Measurements from ENCODE around the gene ADA.
"Not testable (repeated sequence)": the region's sequence is repeated elsewhere in the genome, so short reads cannot be mapped to it uniquely, and the experiment has no call there.

The ADA gene

DNA sequence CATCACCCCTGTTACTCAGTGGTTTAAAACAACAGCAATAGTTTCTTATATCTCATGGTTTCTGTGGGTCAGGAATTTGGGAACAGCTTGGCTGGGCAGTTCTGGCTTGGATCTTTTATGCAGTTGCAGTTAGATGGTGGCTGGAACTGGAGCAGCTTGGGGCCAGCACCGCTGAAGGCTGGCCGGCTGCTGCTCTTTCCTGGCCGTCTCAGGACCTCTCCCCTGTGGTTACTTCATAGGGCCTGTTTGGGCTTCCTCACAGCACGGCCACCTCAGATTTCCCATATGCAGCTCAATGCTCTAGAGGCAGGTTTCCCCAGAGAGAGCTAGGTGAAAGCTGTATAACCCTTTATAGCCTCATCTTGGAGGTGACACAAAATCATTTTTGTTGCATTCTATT, 53.6 kb downstream of the ADA start:
- no peak for DNase-seq

DNA sequence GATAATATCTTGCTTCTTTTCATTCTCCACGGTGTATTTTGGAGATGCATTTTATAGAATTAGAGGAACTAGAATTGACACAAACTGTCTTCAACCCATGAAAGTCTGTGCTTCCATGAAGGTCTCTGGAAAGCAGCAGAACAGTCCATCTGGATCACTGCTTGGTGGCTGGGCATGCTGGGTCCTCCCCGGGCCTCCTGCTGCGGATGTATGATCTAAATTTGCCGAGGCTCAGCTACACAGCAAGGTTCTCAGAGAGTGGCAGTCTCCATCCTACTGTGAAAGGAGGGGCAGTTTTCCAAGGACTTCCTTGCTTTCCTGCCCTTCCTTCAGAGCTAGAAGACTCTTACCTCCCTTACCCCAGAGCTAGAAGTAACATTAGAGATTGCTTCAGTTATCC, 54.0 kb downstream of the ADA start:
- DNase-seq = no peak

DNA sequence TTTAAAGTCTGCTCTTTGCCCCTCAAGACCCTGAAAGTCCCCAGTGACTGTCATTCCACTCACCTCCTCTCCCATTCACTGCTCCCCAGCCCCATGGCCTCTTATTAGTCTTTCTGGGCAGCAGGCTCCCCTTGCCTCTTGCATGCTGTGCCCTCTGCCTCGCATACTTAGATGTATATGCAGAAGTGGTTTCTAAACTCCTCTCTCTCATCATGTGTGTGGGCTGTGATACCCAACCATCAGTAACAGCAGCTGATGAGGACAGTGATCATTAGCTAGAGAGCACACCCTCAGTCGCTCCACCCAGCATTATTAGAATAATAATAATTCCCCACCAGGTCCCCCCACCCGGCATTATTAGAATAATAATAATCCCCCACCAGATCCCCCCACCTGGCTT, 54.6 kb downstream of the ADA start:
- no peak for DNase-seq

DNA sequence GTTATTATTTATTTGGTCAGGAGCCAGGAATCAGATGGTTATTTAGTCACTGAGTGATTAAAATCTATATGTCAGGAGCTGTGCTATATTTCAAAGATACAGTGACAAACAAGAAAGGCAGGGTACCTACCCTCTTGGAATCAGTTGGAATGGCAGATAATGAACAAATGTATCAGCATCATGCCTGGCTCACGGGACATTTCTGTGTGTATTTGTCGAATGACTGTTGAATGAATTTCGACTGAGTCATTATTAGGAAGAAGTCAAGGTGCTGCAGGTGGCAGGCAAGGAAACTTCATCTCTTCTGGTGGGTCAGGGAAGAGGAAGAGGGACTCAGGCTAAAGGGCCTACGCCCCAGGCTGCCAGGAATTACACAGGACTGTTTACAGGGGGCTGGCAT, 55.5 kb downstream of the ADA start:
- no peak for DNase-seq

DNA sequence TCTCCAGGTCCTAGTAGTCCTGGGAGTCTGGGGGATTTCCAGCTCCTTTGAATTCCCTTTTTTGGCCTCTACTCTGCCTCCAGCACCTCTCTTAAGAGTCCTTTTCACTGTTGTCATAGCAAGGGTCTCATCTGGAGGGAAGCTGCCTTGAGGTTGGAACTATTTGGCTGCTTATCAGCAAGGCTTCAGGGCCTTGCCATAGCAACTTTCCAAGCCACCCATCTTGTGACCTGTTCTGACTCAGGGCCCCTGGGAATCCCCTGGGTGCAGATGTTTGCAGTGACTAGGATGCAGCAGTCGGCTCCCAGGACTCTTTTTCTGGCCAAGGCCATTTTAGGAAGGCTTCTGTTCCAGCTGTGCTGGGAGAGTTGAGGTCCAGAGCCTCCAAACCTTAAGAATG, 56.8 kb downstream of the ADA start:
- no peak for DNase-seq

DNA sequence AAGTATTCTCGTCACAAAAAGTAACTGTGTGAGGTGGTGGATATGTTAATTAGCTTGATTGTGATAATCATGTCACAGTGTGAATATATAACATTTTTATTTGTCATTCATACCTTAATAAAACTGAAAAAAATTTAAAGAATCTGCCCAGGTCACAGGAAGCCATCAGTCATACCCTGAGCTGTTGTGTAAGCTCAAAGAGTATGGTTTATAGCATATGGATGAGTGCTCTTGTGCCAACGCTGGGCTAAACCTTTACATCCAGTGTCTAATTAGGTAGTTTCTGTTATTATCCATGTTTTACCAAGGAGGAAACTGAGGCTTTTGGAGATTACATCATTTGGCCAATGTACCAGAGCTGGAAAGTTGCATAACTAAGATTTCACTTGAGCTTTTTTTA, 57.7 kb downstream of the ADA start:
- no peak for DNase-seq

DNA sequence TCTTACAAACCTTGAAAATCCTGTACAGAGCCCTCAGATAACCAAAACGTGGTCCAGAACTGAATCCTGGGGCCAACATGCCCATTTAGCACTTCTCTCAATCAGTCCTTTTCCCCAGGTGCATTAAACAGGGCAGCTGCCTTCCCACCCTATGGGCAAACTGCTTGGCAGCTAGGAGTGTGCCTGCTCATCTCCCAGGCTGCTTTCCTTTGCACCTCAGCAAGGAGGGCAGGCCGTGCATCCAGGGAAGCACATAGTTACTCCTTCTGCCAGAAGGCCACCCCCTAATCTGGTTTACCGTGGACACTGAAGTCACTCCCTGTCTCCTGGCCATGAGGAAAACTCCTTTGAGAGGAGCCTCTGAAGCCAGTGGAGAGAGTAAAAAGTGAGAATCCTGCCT, 59.1 kb downstream of the ADA start:
- no peak for DNase-seq

DNA sequence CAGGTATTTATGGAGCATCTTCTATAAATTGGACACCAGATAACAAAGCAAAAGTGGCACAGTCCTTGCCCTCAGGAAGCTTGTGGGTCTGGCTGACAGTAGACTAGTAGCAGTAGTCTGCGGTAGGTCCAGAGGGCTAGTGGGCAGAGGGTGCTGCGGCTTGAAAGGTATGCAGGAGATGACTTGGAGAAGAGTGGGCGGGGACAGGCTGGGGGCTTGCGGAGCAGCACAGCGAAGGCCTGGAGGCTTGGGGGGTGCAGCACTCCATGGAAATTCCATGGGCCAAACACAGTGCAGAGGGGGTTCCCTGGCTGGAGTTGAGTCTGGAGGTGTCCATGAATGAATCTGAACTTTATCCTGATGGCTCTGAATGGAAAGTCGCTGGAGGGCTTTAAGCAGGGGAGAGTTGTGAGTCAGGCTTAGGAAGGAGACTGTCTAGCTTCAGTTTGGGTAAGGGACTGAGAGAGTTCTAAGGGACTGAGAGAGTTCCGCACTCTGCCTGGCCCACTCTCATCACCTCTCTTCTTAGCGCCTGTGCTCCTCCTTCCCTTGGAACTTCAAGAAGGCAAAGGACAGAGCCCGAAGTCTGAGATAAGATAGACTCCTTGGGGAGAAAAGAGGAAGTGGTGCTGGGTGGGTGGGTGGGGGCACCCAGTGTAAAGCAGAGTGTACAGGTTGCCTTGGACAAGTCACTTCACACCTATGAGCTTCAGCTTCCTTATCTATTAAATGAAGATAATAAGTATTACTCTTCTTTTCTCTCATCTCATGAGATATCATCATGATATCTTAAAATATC, 60.3 kb downstream of the ADA start:
- DNase-seq = no peak

DNA sequence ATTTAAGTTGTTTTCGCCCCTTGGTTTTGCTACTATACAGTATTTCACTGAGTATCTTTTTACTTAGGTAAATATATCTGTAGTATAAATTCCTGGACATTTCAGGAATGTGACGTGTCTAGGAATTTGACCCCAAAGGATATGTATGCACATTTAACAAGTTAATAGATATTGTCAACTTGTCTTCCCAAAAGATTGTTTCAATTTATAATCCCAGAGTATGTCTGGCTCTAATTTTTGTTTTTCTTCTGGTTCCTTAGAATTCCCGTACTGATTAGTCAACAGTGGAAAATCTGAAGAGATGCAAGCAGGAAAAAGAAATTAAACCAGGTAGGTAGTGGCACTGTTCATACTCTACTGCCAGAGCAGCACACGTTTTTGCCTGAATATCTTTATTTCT, 62.0 kb downstream of the ADA start:
- DNase-seq = no peak

DNA sequence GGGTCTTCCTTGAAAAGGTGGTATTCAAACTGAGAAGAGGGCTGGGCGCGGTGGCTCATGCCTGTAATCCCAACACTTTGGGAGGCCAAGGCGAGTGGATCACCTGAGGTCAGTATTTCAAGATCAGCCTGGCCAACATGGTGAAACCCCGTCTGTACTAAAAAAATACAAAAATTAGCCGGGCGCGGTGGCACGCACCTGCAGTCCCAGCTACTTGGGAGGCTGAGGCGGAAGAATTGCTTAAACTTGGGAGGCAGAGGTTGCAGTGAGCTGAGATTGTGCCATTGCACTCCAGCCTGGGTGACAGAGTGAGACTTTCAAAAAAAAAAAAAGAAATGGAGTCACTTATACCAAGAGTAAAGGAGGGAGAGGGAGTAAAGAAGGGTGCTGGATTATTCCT, 63.2 kb downstream of the ADA start:
- DNase-seq = not testable (repeated sequence)

DNA sequence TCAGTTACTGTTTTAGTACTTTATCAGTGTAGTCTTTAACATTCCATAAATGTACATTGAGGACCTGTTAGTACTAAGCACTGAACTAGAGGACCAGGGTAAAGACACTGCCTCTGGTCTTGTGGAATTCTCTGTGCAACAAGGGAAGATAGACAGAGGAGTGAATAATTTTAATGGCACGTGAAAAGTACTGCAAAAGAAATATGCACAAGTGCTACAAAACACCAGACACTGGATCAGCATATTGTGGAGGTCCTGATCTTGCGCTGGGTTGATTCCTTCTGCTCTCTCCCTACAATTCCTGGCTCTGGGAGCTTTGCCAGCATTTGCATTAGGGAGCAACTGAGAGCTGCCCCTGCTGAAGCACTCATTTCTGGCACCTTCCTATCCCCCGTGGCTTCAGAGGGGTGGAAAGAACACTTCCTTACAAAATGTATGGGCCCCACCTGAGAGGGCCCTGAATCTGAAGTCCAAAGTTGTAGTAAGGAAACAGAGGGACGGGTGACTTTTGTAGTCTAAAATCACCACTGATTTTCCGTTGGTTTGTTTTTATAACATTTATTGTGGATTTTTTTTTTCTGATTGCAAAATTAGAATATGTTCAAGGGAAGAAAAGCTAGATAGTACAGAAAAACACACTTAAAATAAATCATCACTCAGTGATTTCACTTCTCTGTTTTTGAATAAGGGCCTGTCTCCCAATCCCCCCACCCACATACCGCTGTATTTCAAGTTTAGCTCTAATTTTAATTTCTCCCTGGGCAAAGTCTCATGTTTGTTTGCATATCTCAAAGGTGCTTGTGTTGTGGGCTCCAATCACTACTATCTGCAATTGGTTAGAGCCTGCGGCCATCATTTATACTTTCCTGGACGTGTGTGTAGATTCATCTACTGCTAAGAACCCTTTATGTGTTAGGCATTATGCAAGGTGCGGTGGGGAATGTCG, 64.2 kb downstream of the ADA start:
- no peak for DNase-seq

DNA sequence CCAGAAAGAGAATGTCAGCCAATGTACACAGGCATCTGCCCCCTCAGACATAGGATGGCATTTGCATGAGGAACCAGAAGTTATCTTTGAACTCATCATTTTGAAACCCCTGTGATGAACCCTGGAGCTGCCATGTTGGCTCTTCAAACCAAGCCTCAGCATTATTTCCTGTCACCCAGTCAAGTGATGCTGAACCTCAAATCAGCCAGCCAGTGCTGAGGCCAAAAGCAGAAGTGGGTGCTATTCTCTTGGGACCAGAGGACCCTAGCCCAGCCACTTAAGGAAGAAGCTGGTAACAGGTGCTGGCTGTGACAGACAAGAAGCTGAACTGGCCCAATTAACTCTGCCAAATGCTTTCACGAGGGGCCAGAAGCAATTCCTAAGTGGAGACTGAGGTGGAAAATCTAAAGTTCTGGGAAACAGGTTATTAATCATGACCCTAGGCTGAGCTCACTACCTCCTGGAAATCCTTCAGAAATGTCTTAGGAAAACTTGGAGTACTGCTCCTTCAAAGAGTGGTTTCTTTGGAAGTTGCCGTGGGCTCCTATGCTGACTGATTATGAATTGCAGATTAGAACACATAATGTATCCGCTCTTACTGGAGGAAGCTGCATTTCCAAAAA, 65.1 kb downstream of the ADA start:
- no peak for DNase-seq

DNA sequence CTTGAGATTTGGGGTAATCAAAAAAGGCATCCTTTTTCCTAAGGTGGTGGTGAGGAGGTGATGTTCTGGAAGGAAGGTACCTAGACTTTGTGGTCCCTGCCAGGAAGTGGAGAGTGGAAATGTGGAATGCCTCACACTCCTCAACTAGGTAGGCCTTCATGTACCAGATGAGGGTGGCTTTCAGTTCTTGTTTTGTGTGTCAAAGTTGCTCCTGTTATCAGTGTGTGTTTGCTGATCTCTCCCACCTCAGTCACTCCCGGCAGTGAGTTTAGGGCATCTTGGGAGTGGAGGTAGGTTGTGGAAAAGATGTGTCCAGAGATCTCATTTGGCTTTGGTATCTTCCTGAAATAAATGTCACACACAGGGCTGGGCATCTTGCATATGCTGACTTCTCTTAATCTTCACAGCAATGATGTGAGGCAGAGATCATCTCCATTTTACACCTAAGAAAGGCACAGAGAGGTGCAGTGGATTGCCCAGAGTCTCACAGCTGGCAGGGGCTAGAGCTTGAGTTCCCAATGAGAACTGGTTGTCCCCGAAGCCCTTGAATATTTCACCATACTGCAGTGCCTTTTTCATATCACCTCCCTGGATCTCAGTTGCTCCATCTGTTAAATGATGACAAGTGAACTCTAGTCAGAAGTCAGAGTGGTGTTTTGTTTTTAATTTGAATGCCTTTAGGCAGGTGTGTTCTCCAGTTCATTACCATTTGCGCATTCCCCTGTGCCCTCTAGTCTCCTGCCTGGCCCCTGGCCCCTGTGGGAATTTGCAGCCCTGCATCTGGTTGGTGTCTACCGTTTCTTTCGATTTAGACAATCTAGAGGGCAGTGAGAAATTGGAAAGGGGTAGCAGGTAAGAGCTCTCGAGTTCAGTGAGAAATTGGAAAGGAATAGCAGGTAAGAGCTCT, 66.2 kb downstream of the ADA start:
- no peak for DNase-seq

DNA sequence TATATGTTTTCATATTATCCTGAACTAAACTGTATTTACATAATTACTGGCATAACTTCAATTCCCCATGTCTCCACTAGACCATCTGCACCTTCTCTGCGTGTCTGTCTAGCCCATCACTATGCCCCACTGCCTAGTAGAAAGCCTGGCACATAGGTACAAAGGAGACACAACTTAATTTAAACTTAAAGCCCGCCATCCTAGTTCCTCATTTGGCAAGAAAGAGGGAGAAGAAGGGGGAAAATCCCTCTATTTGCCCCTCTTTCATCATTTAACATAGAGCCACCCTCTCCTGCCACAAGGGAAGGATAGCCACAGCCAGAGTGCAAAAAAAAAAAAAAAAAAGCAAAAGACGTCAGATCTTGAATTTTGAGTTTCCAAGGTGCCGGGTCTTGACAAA, 67.3 kb downstream of the ADA start:
- DNase-seq = no peak

DNA sequence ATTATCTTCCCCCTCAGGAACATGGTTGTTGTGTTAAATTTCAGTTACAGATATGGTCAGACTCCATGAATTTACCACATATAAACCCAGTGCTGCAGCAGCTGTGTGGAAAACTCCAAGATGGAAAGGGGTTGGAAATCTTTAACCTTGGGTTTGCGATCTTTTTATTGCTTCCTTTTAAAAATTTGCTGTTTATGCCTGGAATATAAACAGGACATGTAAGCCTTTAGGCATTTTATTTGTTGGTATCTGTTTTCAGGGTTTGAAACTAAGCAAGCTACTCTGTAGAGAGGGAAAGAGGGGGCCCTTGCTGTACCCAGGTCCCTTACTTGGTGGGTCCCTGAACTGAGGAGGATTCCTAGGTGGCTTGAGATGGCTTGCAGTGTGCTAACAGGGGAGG, 68.3 kb downstream of the ADA start:
- no peak for DNase-seq

DNA sequence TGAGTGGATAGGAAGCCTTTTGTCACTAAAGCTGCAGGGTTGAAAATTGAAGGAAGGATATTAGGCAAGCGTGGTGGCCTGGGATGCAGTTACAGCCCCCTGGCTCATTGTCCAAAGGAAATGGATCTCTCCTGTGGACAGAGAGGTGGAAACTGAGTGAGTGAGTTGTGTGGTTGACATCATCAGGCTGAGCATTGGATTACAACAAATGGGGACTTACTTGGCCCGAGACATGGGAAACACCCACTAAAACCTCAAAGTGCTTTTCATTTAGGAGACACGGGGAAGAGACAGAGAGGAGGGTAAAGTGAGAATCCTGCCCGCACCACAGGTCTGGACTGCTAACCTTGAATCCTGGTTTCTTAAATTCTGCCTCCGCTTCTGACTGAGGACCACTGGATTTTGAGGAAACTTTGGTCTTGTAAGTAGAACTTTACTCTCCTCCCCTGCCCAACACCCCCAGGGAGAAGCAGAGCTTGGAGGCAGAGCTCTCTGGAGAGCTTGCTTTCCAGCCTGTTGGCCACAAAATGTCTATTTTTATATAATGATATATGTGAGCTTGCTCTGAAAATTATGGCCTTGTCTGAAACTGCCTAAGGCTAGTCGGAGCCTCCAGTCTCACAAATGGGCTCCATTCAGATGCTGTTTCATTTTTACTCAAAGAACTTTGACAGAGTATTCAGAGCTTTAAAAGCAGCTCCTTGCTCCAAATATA, 69.0 kb downstream of the ADA start, which contains the start of gene PKIG:
Gene PKIG (plus strand): TSS at position 269 of the 715 bp plus-strand sequence. CDS start 31,978 bp downstream, outside the sequence.
- DNase-seq = no peak

DNA sequence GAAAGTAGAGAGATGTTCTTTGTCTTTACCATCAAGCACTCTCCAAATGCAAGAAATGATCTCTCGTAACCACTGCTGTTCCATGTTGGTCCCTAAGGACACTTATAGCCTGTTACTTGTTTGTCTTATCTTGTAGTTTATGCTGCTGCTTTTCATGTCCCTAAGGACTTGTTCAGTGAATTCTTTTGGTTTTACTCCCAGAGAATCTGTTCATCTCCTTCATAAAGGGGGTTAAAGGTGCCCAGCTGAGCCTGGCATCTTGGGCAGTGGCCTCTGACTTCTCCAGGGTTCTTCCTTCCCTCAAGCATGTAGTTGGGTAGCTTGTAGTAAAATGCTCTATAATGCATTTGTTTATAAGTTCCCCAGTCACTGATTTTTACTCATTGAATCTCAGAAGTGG, 70.0 kb downstream of the ADA start:
- DNase-seq = no peak

DNA sequence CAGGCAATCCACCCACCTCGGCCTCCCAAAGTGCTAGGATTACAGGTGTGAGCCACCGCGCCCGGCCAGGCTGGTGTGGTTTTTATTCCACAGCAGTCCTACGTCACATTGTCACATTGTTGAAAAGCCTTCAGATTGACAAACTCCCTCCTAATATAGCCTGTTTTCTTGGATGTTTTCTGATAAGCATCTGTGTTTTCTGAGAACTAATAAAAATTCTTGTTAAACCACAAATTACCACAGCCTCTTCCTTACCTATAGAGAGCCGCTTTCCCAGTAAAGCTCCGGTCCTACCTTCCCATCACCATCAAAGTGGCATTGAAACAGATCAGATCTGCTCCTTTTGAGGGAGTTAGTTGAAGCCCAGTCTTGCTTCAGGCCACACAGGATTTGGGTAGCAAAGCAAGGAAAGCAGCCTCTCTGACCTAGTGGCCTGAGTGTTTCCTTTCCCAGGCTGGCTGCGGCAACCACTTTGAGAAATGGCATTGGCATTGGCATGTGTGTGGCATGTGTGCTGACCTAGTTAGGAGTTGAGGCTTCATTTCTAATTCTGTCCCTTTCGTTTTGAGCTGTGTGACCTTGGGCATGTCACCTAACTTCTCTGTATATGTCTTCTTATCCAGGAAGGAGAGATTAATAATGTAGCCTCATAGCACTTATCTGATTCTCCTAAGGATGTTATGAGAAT, 70.8 kb downstream of the ADA start:
- DNase-seq = no peak

DNA sequence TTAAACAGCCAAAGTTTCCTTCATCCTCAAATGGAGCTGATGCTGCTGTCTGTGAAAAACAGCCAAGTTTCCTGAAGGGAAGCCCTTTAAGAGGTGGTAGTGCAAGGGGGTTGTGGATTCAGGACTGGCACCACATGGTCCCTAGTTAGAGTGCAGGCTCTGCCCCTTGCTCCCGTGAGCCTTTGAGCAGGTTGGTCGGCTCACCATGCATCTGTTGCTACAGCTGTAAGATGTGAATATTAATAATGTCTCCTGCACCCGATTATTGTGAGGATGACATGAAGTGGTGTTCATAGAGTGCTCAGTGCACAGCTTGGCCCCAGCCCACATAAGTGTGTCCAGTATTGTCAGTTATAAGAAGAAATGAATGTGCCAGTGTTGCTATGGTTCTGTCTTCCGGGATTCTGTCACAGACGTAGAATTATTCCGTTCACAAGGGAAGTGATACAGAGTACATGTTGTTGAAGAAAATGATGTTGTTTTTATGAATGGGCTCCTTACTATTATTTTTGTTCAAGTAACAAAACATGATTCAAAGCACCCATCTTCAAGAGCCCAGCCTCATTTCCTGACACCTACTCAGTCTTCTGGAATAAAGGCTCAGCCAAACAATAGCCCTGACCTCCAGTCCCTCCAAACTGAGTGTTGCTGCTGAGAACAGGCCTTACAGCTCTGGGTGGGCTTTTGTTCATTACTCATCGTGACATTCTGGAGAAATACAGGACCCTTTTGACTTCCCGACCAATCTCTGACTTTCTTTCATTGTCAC, 72.0 kb downstream of the ADA start:
- no peak for DNase-seq

DNA sequence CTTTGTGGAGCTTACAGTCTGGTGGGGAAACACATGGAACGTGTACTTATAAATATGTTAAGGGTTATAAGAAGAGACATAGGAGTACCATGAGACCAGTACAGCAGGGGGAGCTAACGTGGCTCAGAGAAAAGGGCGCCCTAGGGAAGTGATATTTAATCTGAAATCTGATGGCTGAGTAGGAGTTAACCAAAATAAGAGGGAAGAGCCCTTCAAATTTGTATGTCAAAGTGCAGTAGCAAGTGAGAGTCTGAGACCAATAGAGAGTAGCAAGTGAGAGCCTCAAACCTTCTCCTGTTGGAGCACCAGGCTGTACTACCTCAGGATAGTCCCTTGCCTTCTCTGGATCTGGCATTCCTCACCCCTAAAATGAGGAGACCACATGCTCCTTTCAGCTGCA, 75.2 kb downstream of the ADA start:
- DNase-seq = no peak

Measured in activated T-cell treated with anti-CD3 and anti-CD28 coated beads, Interleukin-2, amount 50 U/mL, for 48 hours (primary cell).